Mononuclear cell (primary cell): ENCODE data around the gene NLRP1. TPM values are rescaled to one million over a fixed set of nuclear protein-coding genes. Genes with fewer than 3 reads are reported as not detected.
A peak's percentile ranks its signal among the peaks of the same experiment; 100 is the strongest.

Source experiments
- H3K27me3 ChIP-seq: 2 replicates; pipeline ENCODE4 v1.6.0; 2011; ENCODE audit warnings: low read length, control low read depth; ENCODE audit not compliant: insufficient read depth
- H3K4me1 ChIP-seq: 2 replicates; pipeline ENCODE4 v1.5.1; 2011; ENCODE audit warnings: mild to moderate bottlenecking, low read length, control low read depth; ENCODE audit not compliant: insufficient read depth
- H3K4me3 ChIP-seq: 2 replicates; pipeline ENCODE4 v1.5.1; 2011; ENCODE audit warnings: mild to moderate bottlenecking, low read length, moderate library complexity
- H3K9me3 ChIP-seq: 2 replicates; pipeline ENCODE4 v1.5.1; 2011; ENCODE audit warnings: low read depth, mild to moderate bottlenecking, control low read depth, low read length
- total RNA-seq: library from RNA; depleted of rRNA; stranded (reverse); fragments of >200 nt; gene quantifications from one replicate; pipeline ENCODE4 v1.2.3, GENCODE V29; 2012

Gene NLRP1
- total RNA-seq, 1 donor: 118 TPM

- no peaks in the 10 kb centered on the region for H3K27me3 ChIP-seq
Observed at GRCh38 chr17:5526821-5527598, 57.3 kb downstream of the NLRP1 start.

GRCh38 chr17:5523249-5523648, 61.1 kb downstream of the NLRP1 start:
- H3K4me1 ChIP-seq: no peaks in the 10 kb centered on the region
- H3K27me3 ChIP-seq: no peaks in the 10 kb centered on the region
- no peaks in the 10 kb centered on the region for H3K9me3 ChIP-seq
- H3K4me3 ChIP-seq: no peak overlapping the region

More at GRCh38 chr17:5526821-5527598, 57.3 kb downstream of the NLRP1 start:
- H3K4me1 ChIP-seq: no peaks in the 10 kb centered on the region
- H3K9me3 ChIP-seq: no peaks in the 10 kb centered on the region
- H3K4me3 ChIP-seq: no peak overlapping the region

GRCh38 chr17:5522476-5522875, 61.8 kb downstream of the NLRP1 start:
- H3K9me3 ChIP-seq: no peaks in the 10 kb centered on the region

GRCh38 chr17:5516060-5516792, 68.1 kb downstream of the NLRP1 start:
- H3K9me3 ChIP-seq: no peaks in the 10 kb centered on the region

More at GRCh38 chr17:5522476-5522875, 61.8 kb downstream of the NLRP1 start:
- Histone ChIP-seq H3K4me1 (no peaks in the 10 kb centered on the region), H3K4me3 (no peak overlapping the region), H3K27me3 (no peaks in the 10 kb centered on the region)

GRCh38 chr17:5514976-5515375, 69.3 kb downstream of the NLRP1 start:
- H3K4me1 ChIP-seq: peaks cover 21% of the 10 kb centered on the region
- no peaks in the 10 kb centered on the region for H3K27me3 ChIP-seq
- H3K4me3 ChIP-seq: no peak overlapping the region
- H3K9me3 ChIP-seq: no peaks in the 10 kb centered on the region

More at GRCh38 chr17:5516060-5516792, 68.1 kb downstream of the NLRP1 start:
- Histone ChIP-seq H3K4me3 (no peak overlapping the region), H3K27me3 (no peaks in the 10 kb centered on the region), H3K4me1 (peaks cover 21% of the 10 kb centered on the region)

- H3K4me3 ChIP-seq: no peak overlapping the region
- H3K4me1 ChIP-seq: peaks cover 21% of the 10 kb centered on the region
- no peaks in the 10 kb centered on the region for H3K9me3 ChIP-seq
Observed at GRCh38 chr17:5513628-5514027, 70.7 kb downstream of the NLRP1 start.

GRCh38 chr17:5511401-5512225, 72.7 kb downstream of the NLRP1 start:
- H3K27me3 ChIP-seq: no peaks in the 10 kb centered on the region
- no peak overlapping the region for H3K4me3 ChIP-seq
- peaks cover 21% of the 10 kb centered on the region for H3K4me1 ChIP-seq
- H3K9me3 ChIP-seq: no peaks in the 10 kb centered on the region

More at GRCh38 chr17:5513628-5514027, 70.7 kb downstream of the NLRP1 start:
- no peaks in the 10 kb centered on the region for H3K27me3 ChIP-seq

- no peaks in the 10 kb centered on the region for H3K9me3 ChIP-seq
- H3K27me3 ChIP-seq: no peaks in the 10 kb centered on the region
- peaks cover 21% of the 10 kb centered on the region for H3K4me1 ChIP-seq
- H3K4me3 ChIP-seq: no peak overlapping the region
Observed at GRCh38 chr17:5510771-5511170, 73.5 kb downstream of the NLRP1 start.

GRCh38 chr17:5509482-5509881, 74.8 kb downstream of the NLRP1 start:
- Histone ChIP-seq H3K27me3 (no peaks in the 10 kb centered on the region), H3K9me3 (no peaks in the 10 kb centered on the region), H3K4me3 (no peak overlapping the region), H3K4me1 (peaks cover 21% of the 10 kb centered on the region)

GRCh38 chr17:5508810-5509209, 75.5 kb downstream of the NLRP1 start:
- Histone ChIP-seq H3K27me3 (no peaks in the 10 kb centered on the region), H3K4me3 (no peak overlapping the region), H3K4me1 (peaks cover 19% of the 10 kb centered on the region), H3K9me3 (no peaks in the 10 kb centered on the region)

GRCh38 chr17:5506307-5506706, 78.0 kb downstream of the NLRP1 start:
- Histone ChIP-seq H3K4me3 (no peak overlapping the region), H3K27me3 (no peaks in the 10 kb centered on the region)

GRCh38 chr17:5502552-5502951, 81.8 kb downstream of the NLRP1 start:
- H3K4me3 ChIP-seq: no peak overlapping the region

More at GRCh38 chr17:5506307-5506706, 78.0 kb downstream of the NLRP1 start:
- Histone ChIP-seq H3K4me1 (peaks cover 2% of the 10 kb centered on the region), H3K9me3 (no peaks in the 10 kb centered on the region)

GRCh38 chr17:5501685-5502084, 82.6 kb downstream of the NLRP1 start:
- no peaks in the 10 kb centered on the region for H3K27me3 ChIP-seq
- H3K4me1 ChIP-seq: peaks cover 16% of the 10 kb centered on the region
- H3K4me3 ChIP-seq: no peak overlapping the region
- no peaks in the 10 kb centered on the region for H3K9me3 ChIP-seq

More at GRCh38 chr17:5502552-5502951, 81.8 kb downstream of the NLRP1 start:
- H3K4me1 ChIP-seq: peaks cover 16% of the 10 kb centered on the region
- no peaks in the 10 kb centered on the region for H3K9me3 ChIP-seq
- no peaks in the 10 kb centered on the region for H3K27me3 ChIP-seq

- no peaks in the 10 kb centered on the region for H3K9me3 ChIP-seq
- H3K4me3 ChIP-seq: peak overlapping the region; percentile 25
- H3K27me3 ChIP-seq: no peaks in the 10 kb centered on the region
- H3K4me1 ChIP-seq: peaks cover 16% of the 10 kb centered on the region
Observed at GRCh38 chr17:5500589-5501391, 83.5 kb downstream of the NLRP1 start.
